ENCODE measurements around the gene CYB561A3.

DNA sequence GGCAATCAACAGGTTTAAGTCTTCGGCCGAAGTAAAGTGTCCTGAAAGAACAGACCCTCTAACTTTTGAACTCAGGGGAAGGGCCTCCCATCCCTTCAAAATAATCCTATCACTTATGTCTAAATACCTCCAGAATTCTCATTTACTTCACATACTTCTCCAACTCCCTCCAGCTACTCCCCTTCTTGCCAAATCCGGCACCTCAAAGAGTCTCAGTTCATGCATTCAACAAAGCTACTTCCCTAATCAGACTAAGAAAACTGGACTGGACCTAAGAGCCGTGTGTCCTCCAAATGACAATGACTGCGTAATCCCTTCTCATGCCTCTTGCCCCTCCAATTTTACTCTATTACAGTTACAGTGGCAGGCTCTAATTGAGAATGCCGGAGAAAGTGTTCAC is 30.0 kb downstream of the CYB561A3 start:
- TF ChIP-seq CTCF (IDR thresholded peaks at IDR 0.05; ENCODE audit: low read depth, low read length) (no peak), POLR2A (IDR thresholded peaks at IDR 0.05; ENCODE audit: extremely low read depth, insufficient read length) (no peak)
